H54 (cell line): ENCODE results near the gene TMOD1.
"Not testable (repeated sequence)": the region's sequence is repeated elsewhere in the genome, so short reads cannot be mapped to it uniquely, and the experiment has no call there.

Experiments
- DNase-seq: peaks from one replicate; pipeline ENCODE4 v3.0.0; 2011; ENCODE audit warnings: low spot score, mixed read lengths; ENCODE audit not compliant: insufficient read length
- FAIRE-seq: peaks from 3 replicates; lab custom pipeline; 2011; peaks lifted over from hg19 to GRCh38; lab: Jason Lieb, UNC
- POLR2A ChIP-seq: IDR thresholded peaks from 2 replicates; pipeline ENCODE4 v1.6.1; 2011; ENCODE audit warnings: low read depth, mild to moderate bottlenecking, low read length

TMOD1 gene

GRCh38 chr9:97604901-97605645, 103.6 kb downstream of the TMOD1 start:
- FAIRE-seq = no peak
- no peak for TF ChIP-seq POLR2A
- no peak for DNase-seq

- peak; percentile 65 for DNase-seq
- peak; percentile 98 for FAIRE-seq
- no peak for TF ChIP-seq POLR2A
Measured at GRCh38 chr9:97615439-97616072, 114.1 kb downstream of the TMOD1 start.

GRCh38 chr9:97617939-97618416, 116.5 kb downstream of the TMOD1 start:
- FAIRE-seq (no peak), DNase-seq (no peak)
- TF ChIP-seq POLR2A = no peak

- not testable (repeated sequence) for DNase-seq, FAIRE-seq
Measured at GRCh38 chr9:97620063-97620462, 118.6 kb downstream of the TMOD1 start.

- FAIRE-seq = not testable (repeated sequence)
Measured at GRCh38 chr9:97622483-97622882, 121.0 kb downstream of the TMOD1 start.

GRCh38 chr9:97623946-97624345, 122.5 kb downstream of the TMOD1 start:
- no peak for FAIRE-seq
- no peak for TF ChIP-seq POLR2A
- no peak for DNase-seq

More at GRCh38 chr9:97622483-97622882, 121.0 kb downstream of the TMOD1 start:
- not testable (repeated sequence) for DNase-seq

- peak; percentile 33 for FAIRE-seq
- no peak for TF ChIP-seq POLR2A
- DNase-seq = no peak
Measured at GRCh38 chr9:97625620-97626019, 124.2 kb downstream of the TMOD1 start.

- FAIRE-seq = no peak
- DNase-seq = no peak
- TF ChIP-seq POLR2A = no peak
Measured at GRCh38 chr9:97627624-97628023, 126.2 kb downstream of the TMOD1 start.

- TF ChIP-seq POLR2A = no peak
- no peak for DNase-seq
- FAIRE-seq = no peak
Measured at GRCh38 chr9:97628668-97629067, 127.2 kb downstream of the TMOD1 start.

- no peak for TF ChIP-seq POLR2A
- DNase-seq (no peak), FAIRE-seq (no peak)
Measured at GRCh38 chr9:97629156-97629555, 127.7 kb downstream of the TMOD1 start.

- DNase-seq = no peak
- TF ChIP-seq POLR2A = no peak
- no peak for FAIRE-seq
Measured at GRCh38 chr9:97630591-97630990, 129.1 kb downstream of the TMOD1 start.

- TF ChIP-seq POLR2A = no peak
- FAIRE-seq = peak; percentile 6
- no peak for DNase-seq
Measured at GRCh38 chr9:97632248-97632984, 130.9 kb downstream of the TMOD1 start.

GRCh38 chr9:97632985-97633858, 131.8 kb downstream of the TMOD1 start, which contains the start of the genes NCBP1 and TSTD2:
Gene NCBP1 (plus strand): TSS chr9:97633821. CDS start chr9:97633882, 61 bp downstream.
Gene TSTD2 (minus strand): TSS chr9:97633368. CDS start chr9:97627562, 5,806 bp downstream.
- peak; percentile 99 for TF ChIP-seq POLR2A
- FAIRE-seq (peak; percentile 97), DNase-seq (peak; percentile 98)
